GM21737 (cell line): Measurements from ENCODE around the gene TNRC18.
"Not testable (repeated sequence)": the region's sequence is repeated elsewhere in the genome, so short reads cannot be mapped to it uniquely, and the experiment has no call there.

Experiments
- ATAC-seq: cut with Tn5 transposase; IDR thresholded peaks from one replicate; pipeline ENCODE4 v1.9.1; 2021; ENCODE audit warnings: mild to moderate bottlenecking, moderate library complexity; ENCODE audit not compliant: unreplicated experiment

TNRC18 gene

GRCh38 chr7:5423306-5423975, at the start of gene TNRC18:
Gene TNRC18, minus strand, starts transcription at chr7:5423834. Its CDS starts 2,588 bp downstream, at chr7:5421246.
- ATAC-seq = no peak

- ATAC-seq = no peak
These were observed 49.0 kb upstream of the TNRC18 start for GRCh38 chr7:5472432-5473315.

DNA sequence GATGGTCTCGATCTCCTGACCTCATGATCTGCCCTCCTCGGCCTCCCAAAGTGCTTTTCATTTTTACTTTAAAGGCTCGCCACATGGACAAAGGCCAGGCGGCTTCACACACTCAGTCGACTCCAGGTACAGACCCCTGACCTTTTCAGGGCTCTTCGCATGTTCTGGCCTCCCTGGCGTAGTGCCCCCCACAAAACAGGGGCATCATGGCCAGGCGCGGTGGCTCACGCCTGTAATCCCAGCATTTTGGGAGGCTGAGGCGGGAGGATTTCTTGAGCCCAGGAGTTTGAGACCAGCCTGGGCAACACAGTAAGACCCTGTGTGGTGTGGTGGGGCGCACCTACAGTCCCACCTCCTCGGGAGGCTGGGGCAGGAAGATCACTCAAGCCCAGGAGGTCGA, 48.0 kb upstream of the TNRC18 start:
- ATAC-seq = not testable (repeated sequence)

GRCh38 chr7:5470816-5471215, 47.2 kb upstream of the TNRC18 start:
- no peak for ATAC-seq

- ATAC-seq = no peak
These were observed 46.5 kb upstream of the TNRC18 start for GRCh38 chr7:5470167-5470532.

- ATAC-seq = no peak
These were observed 45.9 kb upstream of the TNRC18 start for GRCh38 chr7:5469375-5470166.

GRCh38 chr7:5467645-5468044, 44.0 kb upstream of the TNRC18 start:
- ATAC-seq = no peak

DNA sequence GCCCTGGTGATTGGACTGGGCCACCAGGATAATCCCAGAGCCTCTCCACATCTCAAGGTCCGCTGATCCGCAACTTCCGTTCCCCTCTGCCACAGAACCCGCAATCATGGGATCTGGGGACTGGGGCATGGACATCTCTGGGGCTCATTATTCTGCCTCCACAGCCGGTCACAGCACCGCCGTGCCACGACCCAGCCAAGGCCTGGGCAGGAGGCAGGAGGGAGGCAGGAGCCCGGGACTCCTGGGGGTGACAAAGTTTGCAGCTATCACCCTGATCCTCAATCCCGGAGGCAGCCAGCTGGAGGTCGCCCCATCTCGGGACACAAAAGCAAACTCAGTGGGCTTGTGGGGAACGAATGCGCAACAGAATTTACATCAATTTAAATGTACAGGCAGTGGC, 42.9 kb upstream of the TNRC18 start:
- no peak for ATAC-seq

DNA sequence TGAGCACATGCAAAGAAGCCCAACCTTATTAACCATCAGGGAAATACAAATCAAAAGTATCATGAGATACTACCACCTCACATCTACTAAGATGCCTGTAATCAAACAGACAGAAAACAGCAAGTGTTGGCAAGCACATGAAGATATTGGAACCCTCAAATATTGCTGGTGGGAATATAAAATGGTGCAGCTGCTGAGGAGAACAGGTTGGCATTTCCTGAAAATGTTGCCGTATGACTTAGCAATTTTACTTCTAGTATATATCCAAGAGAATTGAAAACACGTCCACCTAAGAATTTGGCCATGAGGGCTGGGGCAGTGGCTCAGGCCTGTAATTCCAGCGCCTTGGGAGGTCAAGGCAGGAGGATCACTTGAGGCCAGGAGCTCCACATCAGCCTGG, 39.4 kb upstream of the TNRC18 start:
- ATAC-seq = no peak

DNA sequence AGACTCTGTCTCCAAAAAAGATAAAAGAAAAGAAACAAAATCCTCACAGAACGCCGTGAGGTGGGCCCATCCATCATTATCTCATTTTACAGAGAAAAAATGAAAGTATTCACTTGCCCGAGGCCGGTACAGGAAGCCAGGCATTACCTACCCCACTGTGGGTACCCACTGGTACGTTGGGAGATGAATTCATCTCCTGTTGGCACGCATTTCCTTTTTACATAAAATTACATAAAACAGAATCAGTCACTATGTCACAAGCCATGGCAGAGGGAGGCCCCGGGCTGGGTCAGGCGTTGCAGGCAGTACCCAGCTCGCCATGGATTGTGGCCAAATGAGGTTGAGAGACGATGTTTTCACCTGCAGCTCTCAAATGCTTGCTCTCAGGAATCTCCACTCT, 38.6 kb upstream of the TNRC18 start:
- no peak for ATAC-seq

DNA sequence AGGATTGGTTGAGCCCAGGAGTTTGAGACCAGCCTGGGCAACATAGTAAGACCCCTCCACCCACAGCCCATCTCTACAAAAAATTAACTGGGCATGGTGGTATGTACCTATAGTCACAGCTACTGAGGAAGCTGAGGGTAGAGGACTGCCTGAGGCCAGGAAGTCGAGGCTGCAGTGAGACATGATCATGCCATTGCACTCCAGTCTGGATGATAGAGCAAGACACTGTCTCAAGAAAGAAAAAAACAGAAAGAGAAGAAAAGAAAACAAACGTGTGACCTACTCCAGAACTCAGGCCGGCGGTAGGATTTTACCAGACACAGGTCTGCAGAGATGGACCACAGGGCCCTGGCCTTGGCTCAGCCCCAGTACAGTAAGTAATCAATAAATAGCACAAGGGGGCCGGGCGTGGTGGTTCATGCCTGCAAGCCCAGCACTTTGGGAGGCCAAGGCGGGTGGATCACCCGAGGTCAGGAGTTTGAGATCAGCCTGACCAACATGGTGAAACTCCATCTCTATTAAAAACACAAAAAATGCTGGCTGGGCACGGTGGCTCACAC, 35.4 kb upstream of the TNRC18 start:
- no peak for ATAC-seq

GRCh38 chr7:5457245-5457735, 33.7 kb upstream of the TNRC18 start:
- ATAC-seq = no peak

DNA sequence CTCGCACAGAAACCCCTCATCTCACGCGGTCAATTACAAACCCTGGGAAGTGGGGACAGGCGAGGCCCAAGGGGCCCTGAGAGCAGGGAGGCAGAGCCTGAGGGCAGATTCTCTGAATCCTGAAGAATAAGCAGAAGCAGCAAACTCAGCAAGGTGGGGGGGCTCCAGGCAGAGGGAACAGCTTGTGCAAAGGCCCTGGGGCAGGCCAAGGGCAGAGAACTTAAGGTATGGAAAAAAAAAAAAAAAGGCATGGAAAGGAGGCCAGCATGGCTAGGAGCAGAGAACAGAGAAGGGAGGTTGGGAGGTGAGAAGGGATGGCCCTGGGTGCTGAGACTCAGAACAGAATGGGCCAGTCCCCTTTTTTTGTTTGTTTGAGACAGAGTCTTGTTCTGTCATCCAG, 32.8 kb upstream of the TNRC18 start:
- no peak for ATAC-seq

- no peak for ATAC-seq
These were observed 32.1 kb upstream of the TNRC18 start for GRCh38 chr7:5455581-5456219.

- ATAC-seq = no peak
These were observed 31.5 kb upstream of the TNRC18 start for GRCh38 chr7:5455175-5455574.

- no peak for ATAC-seq
These were observed 30.9 kb upstream of the TNRC18 start for GRCh38 chr7:5454485-5454884.

DNA sequence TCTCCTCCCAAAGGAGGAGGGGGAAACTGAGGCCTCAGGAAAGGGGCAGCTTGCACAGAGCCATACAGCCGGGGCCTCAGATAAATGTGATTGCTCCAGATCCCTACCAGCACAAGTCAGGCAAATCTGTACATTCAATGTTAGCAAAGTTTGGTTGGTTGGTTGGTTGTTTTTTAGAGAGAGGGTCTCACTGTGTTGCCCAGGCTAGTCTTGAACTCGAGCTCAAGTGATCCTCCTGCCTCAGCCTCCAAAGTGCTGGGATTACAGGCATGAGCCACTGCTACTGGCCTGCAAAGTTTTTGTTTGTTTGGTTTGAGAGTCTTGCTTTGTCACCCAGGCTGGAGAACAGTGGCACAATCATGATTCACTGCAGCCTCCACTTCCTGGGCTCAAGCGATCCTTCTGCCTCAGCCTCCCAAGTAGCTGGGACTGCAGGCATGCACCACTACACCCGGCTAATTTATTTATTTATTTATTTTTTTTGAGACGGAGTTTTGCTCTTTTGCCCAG, 30.0 kb upstream of the TNRC18 start:
- ATAC-seq = no peak

DNA sequence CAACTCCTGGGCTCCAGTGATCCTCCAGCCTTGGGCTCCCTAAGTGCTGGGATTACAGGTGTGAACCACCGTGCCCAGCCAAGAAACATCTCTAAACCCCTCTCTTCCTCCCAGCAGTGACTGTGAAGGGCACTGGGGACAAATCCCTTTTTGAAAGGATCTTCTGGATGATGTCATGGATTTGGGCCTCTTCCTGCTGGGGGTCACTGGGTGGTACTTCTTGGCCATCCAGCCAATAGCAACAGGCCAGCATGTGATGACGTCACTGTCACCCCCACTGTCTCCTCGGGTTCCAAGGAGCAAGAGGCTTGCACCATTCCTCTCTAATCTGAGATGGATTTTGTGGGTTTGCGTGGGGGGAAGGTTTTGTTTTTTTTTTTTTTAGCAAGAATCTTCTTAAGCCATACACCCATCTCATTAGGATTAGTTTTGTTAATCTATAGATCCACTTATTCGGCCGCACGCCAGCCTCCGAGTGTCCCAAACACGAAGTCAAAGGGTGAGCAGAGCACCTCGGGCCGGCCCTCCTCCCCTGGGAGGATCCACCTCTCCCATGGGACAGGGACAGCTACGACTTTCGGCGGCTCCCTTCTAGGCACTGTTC, 29.4 kb upstream of the TNRC18 start:
- ATAC-seq = no peak

- ATAC-seq = no peak
These were observed 28.9 kb upstream of the TNRC18 start for GRCh38 chr7:5452470-5452899.

DNA sequence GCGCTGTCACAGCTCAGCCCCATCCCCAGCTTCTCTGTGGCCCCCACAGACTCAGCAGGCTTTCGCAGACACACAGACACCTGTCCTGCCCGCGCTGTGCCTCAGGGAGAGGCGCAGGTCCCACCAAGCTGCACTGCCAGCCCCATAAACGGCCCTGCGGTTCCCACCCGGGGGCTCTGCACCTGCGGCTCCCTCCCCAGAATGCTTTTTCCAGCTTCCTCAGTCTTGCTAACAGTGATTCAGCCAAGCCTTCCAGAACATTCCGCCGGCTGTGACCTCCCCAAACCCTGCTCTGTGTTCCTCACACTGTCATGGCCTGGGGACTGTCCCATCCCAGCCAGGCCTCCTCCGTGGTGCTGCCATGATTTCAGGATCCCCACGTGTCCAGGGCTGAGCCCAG, 27.8 kb upstream of the TNRC18 start:
- no peak for ATAC-seq
